RKO (cell line): ENCODE results near the gene FOXJ3.

ENCODE experiments used
- DNase-seq: peaks from one replicate; pipeline ENCODE4 v3.0.0-alpha.2; 2016; ENCODE audit warnings: low spot score

FOXJ3 gene

GRCh38 chr1:42143896-42144710 lies 190.9 kb downstream of the FOXJ3 start:
- DNase-seq, result no peak

- DNase-seq, result peak; percentile 18
Measured at GRCh38 chr1:42142894-42143675, 191.9 kb downstream of the FOXJ3 start.

GRCh38 chr1:42141978-42142377 lies 193.1 kb downstream of the FOXJ3 start:
- no peak for DNase-seq

- DNase-seq, result no peak
Measured at GRCh38 chr1:42140191-42140590, 194.8 kb downstream of the FOXJ3 start.

GRCh38 chr1:42139444-42139843 lies 195.6 kb downstream of the FOXJ3 start:
- no peak for DNase-seq

- DNase-seq, result no peak
Measured at GRCh38 chr1:42138586-42138985, 196.4 kb downstream of the FOXJ3 start.

- no peak for DNase-seq
Measured at GRCh38 chr1:42137766-42138165, 197.3 kb downstream of the FOXJ3 start.

GRCh38 chr1:42136466-42136865 lies 198.6 kb downstream of the FOXJ3 start:
- DNase-seq, result no peak

GRCh38 chr1:42135426-42135825 lies 199.6 kb downstream of the FOXJ3 start:
- no peak for DNase-seq

- DNase-seq, result no peak
Measured at GRCh38 chr1:42133809-42134526, 201.1 kb downstream of the FOXJ3 start.

GRCh38 chr1:42133390-42133789 lies 201.6 kb downstream of the FOXJ3 start:
- DNase-seq, result no peak

- no peak for DNase-seq
Measured at GRCh38 chr1:42130061-42130660, 204.9 kb downstream of the FOXJ3 start.

- DNase-seq, result no peak
Measured at GRCh38 chr1:42128964-42129363, 206.1 kb downstream of the FOXJ3 start.

GRCh38 chr1:42128499-42128898 lies 206.5 kb downstream of the FOXJ3 start:
- DNase-seq, result no peak

GRCh38 chr1:42127767-42128166 lies 207.3 kb downstream of the FOXJ3 start:
- DNase-seq, result no peak
